Endothelial cell of hepatic sinusoid (primary cell): ENCODE measurements around the gene ITSN1.

Source experiments
- in situ Hi-C: cut with HindIII; loops from 2 replicates; pipeline ENCODE4 v1.10.0; 2017; ENCODE audit warnings: low sequenced_read_pairs

ITSN1 gene

GRCh38 chr21:33677450-33677849, 35.1 kb downstream of the ITSN1 start:
- in situ Hi-C loops: no loop called here

GRCh38 chr21:33680870-33681269, 38.6 kb downstream of the ITSN1 start:
- in situ Hi-C loops: no loop called here

- in situ Hi-C loops: no loop called here
Measured at GRCh38 chr21:33682992-33683627, 40.8 kb downstream of the ITSN1 start.

GRCh38 chr21:33684068-33684467, 41.8 kb downstream of the ITSN1 start:
- in situ Hi-C loops: no loop called here

GRCh38 chr21:33684923-33685560, 42.7 kb downstream of the ITSN1 start:
- in situ Hi-C loops: no loop called here

GRCh38 chr21:33685613-33686197, 43.4 kb downstream of the ITSN1 start:
- in situ Hi-C loops: no loop called here

GRCh38 chr21:33686386-33686785, 44.1 kb downstream of the ITSN1 start:
- in situ Hi-C loops: no loop called here

GRCh38 chr21:33687634-33688033, 45.3 kb downstream of the ITSN1 start:
- in situ Hi-C loops: no loop called here

- in situ Hi-C loops: no loop called here
Measured at GRCh38 chr21:33688353-33688752, 46.1 kb downstream of the ITSN1 start.

- in situ Hi-C loops: no loop called here
Measured at GRCh38 chr21:33690874-33691273, 48.6 kb downstream of the ITSN1 start.

GRCh38 chr21:33691945-33692603, 49.8 kb downstream of the ITSN1 start:
- in situ Hi-C loops: no loop called here

- in situ Hi-C loops: loop anchor here (5.0 kb wide), 2 partner anchors 54 to 96 kb away; partner anchors contain the start of genes CRYZL1 and ITSN1
Measured at GRCh38 chr21:33695813-33696212, 53.5 kb downstream of the ITSN1 start.

GRCh38 chr21:33696465-33696864, 54.2 kb downstream of the ITSN1 start:
- in situ Hi-C loops: loop anchor here (5.0 kb wide), 2 partner anchors 54 to 96 kb away; partner anchors contain the start of genes CRYZL1 and ITSN1

GRCh38 chr21:33698087-33698860, 56.0 kb downstream of the ITSN1 start:
- in situ Hi-C loops: loop anchor here (5.0 kb wide), 2 partner anchors 56 to 94 kb away; partner anchors contain the start of genes CRYZL1 and ITSN1

- in situ Hi-C loops: loop anchor here (5.0 kb wide), 2 partner anchors 57 to 93 kb away; partner anchors contain the start of genes CRYZL1 and ITSN1
Measured at GRCh38 chr21:33699277-33699676, 57.0 kb downstream of the ITSN1 start.

- in situ Hi-C loops: no loop called here
Measured at GRCh38 chr21:33700491-33700890, 58.2 kb downstream of the ITSN1 start.

GRCh38 chr21:33703750-33704606, 61.7 kb downstream of the ITSN1 start:
- in situ Hi-C loops: no loop called here

- in situ Hi-C loops: no loop called here
Measured at GRCh38 chr21:33707846-33708245, 65.5 kb downstream of the ITSN1 start.

GRCh38 chr21:33708874-33709273, 66.6 kb downstream of the ITSN1 start:
- in situ Hi-C loops: no loop called here
